GM23338 (cell line): ENCODE measurements around the gene CYP4B1.

ENCODE experiments used
- EZH2 ChIP-seq: fragments of 200-600 bp; sonication (generic); IDR thresholded peaks from one replicate; pipeline ENCODE4 v1.8.0; 2017; ENCODE audit warnings: antibody characterized with exemption, mild to moderate bottlenecking, low read depth; ENCODE audit not compliant: unreplicated experiment
- POLR2AphosphoS5 ChIP-seq: IDR thresholded peaks from 2 replicates; pipeline ENCODE4 v1.6.1; 2016; ENCODE audit warnings: antibody characterized with exemption, low read depth
- REST ChIP-seq: IDR thresholded peaks from one replicate; pipeline ENCODE4 v1.6.1; 2018; ENCODE audit warnings: antibody characterized with exemption; ENCODE audit not compliant: unreplicated experiment
- TF ChIP-seq, protein P1 (sequence below), 2 experiments: fragments of 200-600 bp in 1 of 2; sonication (generic) in 1 of 2; conservative IDR thresholded peaks; 2 replicates each; pipeline versions ENCODE4 v1.5.1 to v1.6.1; 2016 to 2017; ENCODE audit warnings: antibody characterized with exemption in 2 of 2, low read depth in 2 of 2, mild to moderate bottlenecking in 2 of 2, moderate library complexity in 1 of 2

- no peak for TF ChIP-seq POLR2AphosphoS5
- TF ChIP-seq, protein P1, sequence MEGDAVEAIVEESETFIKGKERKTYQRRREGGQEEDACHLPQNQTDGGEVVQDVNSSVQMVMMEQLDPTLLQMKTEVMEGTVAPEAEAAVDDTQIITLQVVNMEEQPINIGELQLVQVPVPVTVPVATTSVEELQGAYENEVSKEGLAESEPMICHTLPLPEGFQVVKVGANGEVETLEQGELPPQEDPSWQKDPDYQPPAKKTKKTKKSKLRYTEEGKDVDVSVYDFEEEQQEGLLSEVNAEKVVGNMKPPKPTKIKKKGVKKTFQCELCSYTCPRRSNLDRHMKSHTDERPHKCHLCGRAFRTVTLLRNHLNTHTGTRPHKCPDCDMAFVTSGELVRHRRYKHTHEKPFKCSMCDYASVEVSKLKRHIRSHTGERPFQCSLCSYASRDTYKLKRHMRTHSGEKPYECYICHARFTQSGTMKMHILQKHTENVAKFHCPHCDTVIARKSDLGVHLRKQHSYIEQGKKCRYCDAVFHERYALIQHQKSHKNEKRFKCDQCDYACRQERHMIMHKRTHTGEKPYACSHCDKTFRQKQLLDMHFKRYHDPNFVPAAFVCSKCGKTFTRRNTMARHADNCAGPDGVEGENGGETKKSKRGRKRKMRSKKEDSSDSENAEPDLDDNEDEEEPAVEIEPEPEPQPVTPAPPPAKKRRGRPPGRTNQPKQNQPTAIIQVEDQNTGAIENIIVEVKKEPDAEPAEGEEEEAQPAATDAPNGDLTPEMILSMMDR (conservative IDR thresholded peaks at IDR 0.05; ENCODE audit: low read depth in 2 of 2): no peak
- TF ChIP-seq EZH2: no peak
- no peak for TF ChIP-seq REST
Observed at GRCh38 chr1:46805755-46806154, 6.9 kb downstream of the CYP4B1 start.
